NB4 (cell line): ENCODE results near the gene STK40.

Experiments
- MAX ChIP-seq: IDR thresholded peaks from 2 replicates; pipeline ENCODE4 v1.6.1; 2011; ENCODE audit warnings: low read depth, low read length
- TF ChIP-seq, protein P1 (sequence below): IDR thresholded peaks from one replicate; pipeline ENCODE4 v1.5.1; 2012; ENCODE audit warnings: low read depth, low read length

DNA sequence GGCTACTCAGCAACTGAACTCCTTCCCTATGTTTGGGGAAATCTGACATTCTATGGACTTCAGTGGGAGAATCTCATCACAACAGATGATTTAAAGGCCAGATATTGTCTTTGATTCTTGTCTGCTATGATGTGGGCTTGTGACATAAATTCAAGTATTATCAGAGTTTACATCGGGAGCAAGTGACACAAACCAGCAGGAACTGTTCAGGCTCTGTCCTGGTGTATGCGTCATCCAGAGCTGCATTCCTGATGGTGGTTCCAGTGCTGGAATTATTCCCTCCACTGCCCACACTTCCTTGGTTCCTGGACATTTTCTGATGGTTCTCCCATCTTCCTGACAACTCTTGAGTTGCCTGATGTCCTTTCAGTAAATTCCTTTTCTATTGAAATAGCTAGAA, 22.8 kb upstream of the STK40 start:
- TF ChIP-seq, protein P1, sequence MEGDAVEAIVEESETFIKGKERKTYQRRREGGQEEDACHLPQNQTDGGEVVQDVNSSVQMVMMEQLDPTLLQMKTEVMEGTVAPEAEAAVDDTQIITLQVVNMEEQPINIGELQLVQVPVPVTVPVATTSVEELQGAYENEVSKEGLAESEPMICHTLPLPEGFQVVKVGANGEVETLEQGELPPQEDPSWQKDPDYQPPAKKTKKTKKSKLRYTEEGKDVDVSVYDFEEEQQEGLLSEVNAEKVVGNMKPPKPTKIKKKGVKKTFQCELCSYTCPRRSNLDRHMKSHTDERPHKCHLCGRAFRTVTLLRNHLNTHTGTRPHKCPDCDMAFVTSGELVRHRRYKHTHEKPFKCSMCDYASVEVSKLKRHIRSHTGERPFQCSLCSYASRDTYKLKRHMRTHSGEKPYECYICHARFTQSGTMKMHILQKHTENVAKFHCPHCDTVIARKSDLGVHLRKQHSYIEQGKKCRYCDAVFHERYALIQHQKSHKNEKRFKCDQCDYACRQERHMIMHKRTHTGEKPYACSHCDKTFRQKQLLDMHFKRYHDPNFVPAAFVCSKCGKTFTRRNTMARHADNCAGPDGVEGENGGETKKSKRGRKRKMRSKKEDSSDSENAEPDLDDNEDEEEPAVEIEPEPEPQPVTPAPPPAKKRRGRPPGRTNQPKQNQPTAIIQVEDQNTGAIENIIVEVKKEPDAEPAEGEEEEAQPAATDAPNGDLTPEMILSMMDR, result no peak
- TF ChIP-seq MAX, result no peak
